Measurements from ENCODE around the gene MTMR12. TPM values are rescaled to one million over a fixed set of nuclear protein-coding genes. Genes with fewer than 3 reads are reported as not detected.

MTMR12 gene
- total and polyA plus RNA-seq, 2 of the 13 experiments (the other 11 are each of a cell fraction or from before 2014, with no cell fraction given) = 23.4 to 36.6 TPM

DNA sequence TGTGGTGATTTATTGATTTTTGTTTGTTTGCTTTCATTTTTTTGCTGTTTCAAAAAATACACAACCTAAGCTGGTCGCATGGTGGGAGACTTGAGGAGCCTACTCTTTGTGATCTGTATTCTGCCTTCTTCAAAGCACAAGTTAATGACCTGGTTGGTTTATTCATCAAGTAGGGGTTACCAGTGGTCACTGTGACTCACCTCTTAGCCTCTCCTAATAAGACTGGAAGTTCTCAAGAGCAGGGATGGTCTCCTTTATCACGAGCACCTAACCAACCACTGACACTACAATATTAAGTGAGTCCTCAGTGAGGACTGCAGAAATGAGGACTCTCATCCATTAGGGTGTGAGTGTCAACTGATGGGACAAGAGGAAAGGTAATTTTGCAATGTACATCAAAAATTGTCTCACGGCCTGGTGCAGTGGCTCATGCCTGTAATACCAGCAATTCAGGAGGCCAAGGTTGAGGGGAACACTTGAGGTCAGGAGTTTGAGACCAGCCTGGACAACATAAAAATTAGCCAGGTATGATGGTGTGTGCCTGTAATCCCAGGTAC, 13.6 kb upstream of the MTMR12 start:
- Histone ChIP-seq H3K4me2 (ENCODE audit: low read depth, low read length) (no peak overlapping the region), H3K36me3 (replicated peaks in 1 of 2; ENCODE audit: control insufficient read depth in 1 of 2, insufficient read depth in 2 of 2, low read length in 2 of 2) (no peaks in the 10 kb centered on the region), H3K4me1 (ENCODE audit: insufficient read depth, low read length) (peaks cover 51% of the 10 kb centered on the region), H2AFZ (ENCODE audit: low read length) (no peak overlapping the region), H3K27ac (ENCODE audit: extremely low read length, insufficient read depth, low read length) (peak overlapping the region; percentile 3), H4K20me1 (ENCODE audit: insufficient read depth, low read length) (no peaks in the 10 kb centered on the region), H3K4me3 (replicated peaks in 1 of 3; ENCODE audit: insufficient read depth in 1 of 3, low read depth in 2 of 3, low read length in 3 of 3) (no peak overlapping the region), H3K27me3 (ENCODE audit: control insufficient read depth in 1 of 2, insufficient read depth in 2 of 2, low read length in 2 of 2) (no peaks in the 10 kb centered on the region), H3K79me2 (ENCODE audit: insufficient read depth, low read length) (no peaks in the 10 kb centered on the region), H3K9me3 (ENCODE audit: low read length) (no peaks in the 10 kb centered on the region), H3K9ac (ENCODE audit: insufficient read depth, low read depth, low read length) (no peak overlapping the region)
- ATAC-seq = no peak
- intact Hi-C loops (cut with micrococcal nuclease; ENCODE audit: unreplicated experiment) (no loop called here), in situ Hi-C loops (cut with HindIII; ENCODE audit: extremely low pct_ligation_motif_present, low pct_unique_long_range_greater_than_20kb) (no loop called here)
- no peak for DNase-seq (ENCODE audit: low spot score)
- ChIA-PET POLR2A (no interaction called here), CTCF (ENCODE audit: low intra/inter-chr PET ratio, low total read pairs) (no interaction called here)
- no peak for FAIRE-seq
- WGBS (ENCODE audit: low lambda C conversion rate) = 66% methylated on average over 3 of the region's 3 CpGs
- no TSS peak for BruUV-seq (replicated peaks)
- TF ChIP-seq ONECUT2 (CRISPR knock-in tag; IDR thresholded peaks at IDR 0.05) = 0 out of 2 replicates have a peak, but pooled peaks have one; percentile 27
- TF ChIP-seq BORCS8-MEF2B (CRISPR knock-in tag; IDR thresholded peaks at IDR 0.05) = peak; percentile 39; the same call in 1 of the 2 replicates
- no peak for TF ChIP-seq ZSCAN22 (CRISPR knock-in tag; IDR thresholded peaks at IDR 0.05)
- peak; percentile 72 for TF ChIP-seq ZNF263 (CRISPR knock-in tag; IDR thresholded peaks at IDR 0.05)
- peak; percentile 61 for TF ChIP-seq GATAD2A (CRISPR knock-in tag; IDR thresholded peaks at IDR 0.05)

DNA sequence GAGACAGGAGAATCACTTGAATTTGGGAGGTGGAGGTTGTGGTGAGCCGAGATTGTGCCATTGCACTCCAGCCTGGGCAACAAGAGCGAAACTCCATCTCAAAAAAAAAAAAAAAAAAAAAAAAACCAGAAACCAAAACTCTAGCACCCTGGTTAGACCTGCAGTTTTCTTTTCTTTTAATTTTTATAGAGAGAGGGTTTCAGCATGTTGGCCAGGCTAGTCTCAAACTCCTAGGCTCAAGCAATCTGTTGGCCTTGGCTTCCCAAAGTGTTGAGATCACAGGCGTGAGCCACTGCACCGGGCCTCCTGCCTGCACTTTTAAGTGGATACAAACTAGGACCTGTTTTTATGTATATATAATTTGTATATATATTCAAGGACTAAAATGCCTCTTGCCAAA, 12.9 kb upstream of the MTMR12 start:
- no peak overlapping the region for H3K27ac ChIP-seq (ENCODE audit: extremely low read length, insufficient read depth, low read length)
- H3K79me2 ChIP-seq (ENCODE audit: insufficient read depth, low read length) = no peaks in the 10 kb centered on the region
- FAIRE-seq (no peak), ATAC-seq (no peak), DNase-seq (ENCODE audit: low spot score) (no peak)
- H3K4me1 ChIP-seq (ENCODE audit: insufficient read depth, low read length) = peaks cover 44% of the 10 kb centered on the region
- H3K36me3 ChIP-seq (replicated peaks in 1 of 2; ENCODE audit: control insufficient read depth in 1 of 2, insufficient read depth in 2 of 2, low read length in 2 of 2) = no peaks in the 10 kb centered on the region
- POLR2A ChIA-PET = interaction anchor here (1.0 kb wide), 1 partner anchor 11 kb away, joined by 5 read pairs; no protein-coding TSS in a partner anchor
- no TSS peak for BruUV-seq (replicated peaks)
- intact Hi-C loops (cut with micrococcal nuclease; ENCODE audit: unreplicated experiment) (no loop called here), in situ Hi-C loops (cut with HindIII; ENCODE audit: extremely low pct_ligation_motif_present, low pct_unique_long_range_greater_than_20kb) (no loop called here)
- no peak overlapping the region for H3K4me2 ChIP-seq (ENCODE audit: low read depth, low read length)
- WGBS (ENCODE audit: low lambda C conversion rate) = 96% methylated on average over 4 of the region's 4 CpGs
- TF ChIP-seq, protein P1, sequence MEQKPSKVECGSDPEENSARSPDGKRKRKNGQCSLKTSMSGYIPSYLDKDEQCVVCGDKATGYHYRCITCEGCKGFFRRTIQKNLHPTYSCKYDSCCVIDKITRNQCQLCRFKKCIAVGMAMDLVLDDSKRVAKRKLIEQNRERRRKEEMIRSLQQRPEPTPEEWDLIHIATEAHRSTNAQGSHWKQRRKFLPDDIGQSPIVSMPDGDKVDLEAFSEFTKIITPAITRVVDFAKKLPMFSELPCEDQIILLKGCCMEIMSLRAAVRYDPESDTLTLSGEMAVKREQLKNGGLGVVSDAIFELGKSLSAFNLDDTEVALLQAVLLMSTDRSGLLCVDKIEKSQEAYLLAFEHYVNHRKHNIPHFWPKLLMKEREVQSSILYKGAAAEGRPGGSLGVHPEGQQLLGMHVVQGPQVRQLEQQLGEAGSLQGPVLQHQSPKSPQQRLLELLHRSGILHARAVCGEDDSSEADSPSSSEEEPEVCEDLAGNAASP (CRISPR knock-in tag; IDR thresholded peaks at IDR 0.05; ENCODE audit: borderline replicate concordance) = no peak
- TF ChIP-seq ZNF547 (CRISPR knock-in tag; IDR thresholded peaks at IDR 0.05) (no peak), ZNF605 (CRISPR knock-in tag; IDR thresholded peaks at IDR 0.05) (no peak), ZKSCAN1 (IDR thresholded peaks at IDR 0.05; ENCODE audit: low read length) (no peak), ATF7-NPFF (CRISPR knock-in tag; IDR thresholded peaks at IDR 0.05; ENCODE audit: low read depth) (no peak)
- no peak overlapping the region for H3K9ac ChIP-seq (ENCODE audit: insufficient read depth, low read depth, low read length)
- no peaks in the 10 kb centered on the region for H4K20me1 ChIP-seq (ENCODE audit: insufficient read depth, low read length)
- no peaks in the 10 kb centered on the region for H3K9me3 ChIP-seq (ENCODE audit: low read length)
- no peak overlapping the region for H3K4me3 ChIP-seq (replicated peaks in 1 of 3; ENCODE audit: insufficient read depth in 1 of 3, low read depth in 2 of 3, low read length in 3 of 3)
- H2AFZ ChIP-seq (ENCODE audit: low read length) = no peak overlapping the region
- CTCF ChIA-PET (ENCODE audit: low intra/inter-chr PET ratio, low total read pairs) = no interaction called here
- H3K27me3 ChIP-seq (ENCODE audit: control insufficient read depth in 1 of 2, insufficient read depth in 2 of 2, low read length in 2 of 2) = no peaks in the 10 kb centered on the region

All from HepG2 (cell line).